ENCODE data around the gene BNIPL.

Gene BNIPL

DNA sequence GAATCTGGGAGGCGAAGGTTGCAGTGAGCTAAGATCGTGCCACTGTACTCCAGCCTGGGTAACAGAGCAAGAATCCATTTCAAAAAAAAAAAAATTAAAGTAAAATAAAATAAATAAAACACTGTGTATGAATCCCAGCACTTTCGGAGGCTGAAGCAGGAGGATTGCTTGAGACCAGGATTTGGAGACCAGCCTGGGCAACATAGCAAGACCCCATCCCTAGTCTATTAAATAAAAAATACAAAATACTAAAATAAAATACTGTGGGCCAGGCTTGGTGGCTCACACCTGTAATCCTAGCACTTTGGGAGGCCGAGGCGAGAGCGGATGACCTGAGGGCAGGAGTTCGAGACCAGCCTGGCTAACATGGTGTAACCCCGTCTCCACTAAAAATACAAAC is 4.2 kb upstream of the BNIPL start:
- Histone ChIP-seq H3K9ac (ENCODE audit: low read length) (no peak overlapping the region), H3K9me3 (ENCODE audit: insufficient read depth, low read length) (no peaks in the 10 kb centered on the region), H3K36me3 (replicated peaks; ENCODE audit: low read depth, low read length) (peaks cover 15% of the 10 kb centered on the region), H3K4me1 (ENCODE audit: low read length) (no peaks in the 10 kb centered on the region), H2AFZ (ENCODE audit: low read depth, low read length) (no peak overlapping the region), H3K79me2 (ENCODE audit: low read length) (no peaks in the 10 kb centered on the region), H4K20me1 (ENCODE audit: insufficient read depth, low read length) (no peaks in the 10 kb centered on the region), H3K4me3 (ENCODE audit: low read length) (no peak overlapping the region), H3K27ac (ENCODE audit: low read length) (no peak overlapping the region), H3K4me2 (ENCODE audit: low read length) (no peak overlapping the region), H3K27me3 (ENCODE audit: low read depth, low read length) (no peaks in the 10 kb centered on the region)
- TF ChIP-seq EZH2phosphoT487 (IDR thresholded peaks at IDR 0.05; ENCODE audit: low read depth) (no peak), CTCF (IDR thresholded peaks at IDR 0.05; ENCODE audit: low read depth, low read length) (no peak)

DNA sequence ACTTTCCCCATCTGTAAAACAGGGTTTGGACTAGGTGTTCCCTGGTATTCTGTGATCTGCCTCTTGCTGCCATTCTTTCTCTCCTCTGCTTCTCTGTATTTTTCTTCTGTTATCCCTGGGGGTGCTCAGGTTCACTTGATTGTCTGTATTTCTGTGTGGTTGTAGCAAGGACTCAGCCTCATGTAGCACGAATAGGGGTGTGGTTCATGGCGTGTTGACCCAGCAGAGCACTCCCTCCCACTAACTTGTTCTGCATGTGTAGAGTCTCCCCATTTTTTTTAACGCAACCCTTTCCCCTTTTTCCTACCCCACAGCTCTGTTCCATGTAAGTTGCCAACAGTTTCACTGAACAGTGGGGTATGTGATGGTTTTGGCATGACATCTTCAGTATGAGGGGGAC is 1.2 kb upstream of the BNIPL start:
- no peak overlapping the region for H3K4me2 ChIP-seq (ENCODE audit: low read length)
- H2AFZ ChIP-seq (ENCODE audit: low read depth, low read length) = no peak overlapping the region
- no peaks in the 10 kb centered on the region for H3K9me3 ChIP-seq (ENCODE audit: insufficient read depth, low read length)
- H4K20me1 ChIP-seq (ENCODE audit: insufficient read depth, low read length) = no peaks in the 10 kb centered on the region
- H3K79me2 ChIP-seq (ENCODE audit: low read length) = no peaks in the 10 kb centered on the region
- H3K27me3 ChIP-seq (ENCODE audit: low read depth, low read length) = no peaks in the 10 kb centered on the region
- no peak overlapping the region for H3K9ac ChIP-seq (ENCODE audit: low read length)
- no peak for TF ChIP-seq EZH2phosphoT487 (IDR thresholded peaks at IDR 0.05; ENCODE audit: low read depth)
- TF ChIP-seq CTCF (IDR thresholded peaks at IDR 0.05; ENCODE audit: low read depth, low read length) = no peak
- H3K4me3 ChIP-seq (ENCODE audit: low read length) = no peak overlapping the region
- H3K36me3 ChIP-seq (replicated peaks; ENCODE audit: low read depth, low read length) = peaks cover 4% of the 10 kb centered on the region
- H3K27ac ChIP-seq (ENCODE audit: low read length) = no peak overlapping the region
- no peaks in the 10 kb centered on the region for H3K4me1 ChIP-seq (ENCODE audit: low read length)

DNA sequence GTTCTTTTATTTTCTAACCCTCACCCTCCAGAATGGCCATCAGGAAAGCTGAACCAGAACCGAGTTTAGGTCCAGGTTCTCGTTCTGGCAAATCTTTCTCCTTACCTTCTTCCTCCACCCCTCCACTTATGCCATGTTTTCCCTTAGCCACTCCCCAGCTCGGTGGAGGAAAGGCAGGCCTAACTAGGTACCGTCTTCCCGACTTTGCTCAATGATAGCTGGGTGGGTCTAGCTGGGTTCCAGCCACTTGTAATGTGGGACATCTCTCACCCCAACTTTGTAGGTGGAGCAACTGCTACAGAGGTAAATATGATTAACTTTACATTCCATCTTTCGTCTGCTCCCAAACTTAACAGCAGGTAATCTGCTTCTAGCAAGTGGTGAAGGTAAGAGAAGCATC is 646 bp downstream of the BNIPL start:
- H3K9ac ChIP-seq (ENCODE audit: low read length) = no peak overlapping the region
- TF ChIP-seq CTCF (IDR thresholded peaks at IDR 0.05; ENCODE audit: low read depth, low read length) (no peak), EZH2phosphoT487 (IDR thresholded peaks at IDR 0.05; ENCODE audit: low read depth) (no peak)

GRCh38 chr1:151039521-151039920 is 3.1 kb downstream of the BNIPL start:
- H3K79me2 ChIP-seq (ENCODE audit: low read length) = no peaks in the 10 kb centered on the region
- H3K27me3 ChIP-seq (ENCODE audit: low read depth, low read length) = no peaks in the 10 kb centered on the region
- H3K36me3 ChIP-seq (replicated peaks; ENCODE audit: low read depth, low read length) = peaks cover 4% of the 10 kb centered on the region
- H3K4me1 ChIP-seq (ENCODE audit: low read length) = no peaks in the 10 kb centered on the region
- TF ChIP-seq EZH2phosphoT487 (IDR thresholded peaks at IDR 0.05; ENCODE audit: low read depth) = no peak
- no peak for TF ChIP-seq CTCF (IDR thresholded peaks at IDR 0.05; ENCODE audit: low read depth, low read length)
- H2AFZ ChIP-seq (ENCODE audit: low read depth, low read length) = no peak overlapping the region
- no peaks in the 10 kb centered on the region for H3K9me3 ChIP-seq (ENCODE audit: insufficient read depth, low read length)
- no peak overlapping the region for H3K27ac ChIP-seq (ENCODE audit: low read length)
- no peak overlapping the region for H3K4me3 ChIP-seq (ENCODE audit: low read length)
- H3K4me2 ChIP-seq (ENCODE audit: low read length) = no peak overlapping the region
- no peak overlapping the region for H3K9ac ChIP-seq (ENCODE audit: low read length)
- no peaks in the 10 kb centered on the region for H4K20me1 ChIP-seq (ENCODE audit: insufficient read depth, low read length)

More for the DNA sequence above, 646 bp downstream of the BNIPL start:
- H3K4me1 ChIP-seq (ENCODE audit: low read length) = no peaks in the 10 kb centered on the region
- H4K20me1 ChIP-seq (ENCODE audit: insufficient read depth, low read length) = no peaks in the 10 kb centered on the region
- no peaks in the 10 kb centered on the region for H3K79me2 ChIP-seq (ENCODE audit: low read length)
- no peaks in the 10 kb centered on the region for H3K9me3 ChIP-seq (ENCODE audit: insufficient read depth, low read length)
- no peaks in the 10 kb centered on the region for H3K27me3 ChIP-seq (ENCODE audit: low read depth, low read length)
- no peak overlapping the region for H3K4me2 ChIP-seq (ENCODE audit: low read length)
- H3K4me3 ChIP-seq (ENCODE audit: low read length) = no peak overlapping the region
- no peak overlapping the region for H2AFZ ChIP-seq (ENCODE audit: low read depth, low read length)
- peaks cover 4% of the 10 kb centered on the region for H3K36me3 ChIP-seq (replicated peaks; ENCODE audit: low read depth, low read length)
- H3K27ac ChIP-seq (ENCODE audit: low read length) = no peak overlapping the region
